ENCODE measurements around the gene RC3H2.

GRCh38 chr9:122822056-122822455 lies 83.1 kb downstream of the RC3H2 start:
- TF ChIP-seq CTCF (conservative IDR thresholded peaks at IDR 0.05 in 1 of 2, IDR thresholded peaks at IDR 0.05 in 1 of 2; ENCODE audit: low read depth in 1 of 2, low read length in 2 of 2) (no peak), EZH2 (IDR thresholded peaks at IDR 0.05; ENCODE audit: low read length, missing control alignments) (no peak)
